HepG2 (cell line): Measurements from ENCODE around the gene DPH3. TPM values are rescaled to one million over a fixed set of nuclear protein-coding genes. Genes with fewer than 3 reads are reported as not detected.

Experiments
- AHR ChIP-seq: IDR thresholded peaks from 2 replicates; pipeline ENCODE4 v1.6.1; 2018; ENCODE audit warnings: missing genetic modification reagents, missing compliant biosample characterization
- CBX5 ChIP-seq: sonication (generic); formaldehyde crosslinking; IDR thresholded peaks from 2 replicates; pipeline ENCODE4 v1.4.0; 2020; ENCODE audit warnings: missing genetic modification reagents, borderline replicate concordance
- MED13 ChIP-seq: sonication (generic); formaldehyde crosslinking; IDR thresholded peaks from 2 replicates; pipeline ENCODE4 v1.5.0; 2020; ENCODE audit warnings: missing genetic modification reagents
- NR1H2 ChIP-seq: sonication (generic); formaldehyde crosslinking; IDR thresholded peaks from 2 replicates; pipeline ENCODE4 v1.8.1; 2022; ENCODE audit warnings: low read depth, missing genetic modification reagents, borderline replicate concordance
- NRL ChIP-seq: sonication (generic); formaldehyde crosslinking; IDR thresholded peaks from 2 replicates; pipeline ENCODE4 v1.5.0; 2020; ENCODE audit warnings: missing genetic modification reagents, mild to moderate bottlenecking, moderate library complexity, borderline replicate concordance
- ZBTB39 ChIP-seq: sonication (generic); formaldehyde crosslinking; IDR thresholded peaks from 2 replicates; pipeline ENCODE4 v1.5.0; 2020; ENCODE audit warnings: missing genetic modification reagents
- ZNF121 ChIP-seq: sonication (generic); formaldehyde crosslinking; IDR thresholded peaks from 2 replicates; pipeline ENCODE4 v1.5.0; 2020; ENCODE audit warnings: mild to moderate bottlenecking, missing genetic modification reagents
- ZNF207 ChIP-seq: fragments of 450-650 bp; IDR thresholded peaks from 2 replicates; pipeline ENCODE4 v1.6.1; 2016; ENCODE audit warnings: antibody characterized with exemption, borderline replicate concordance
- ZNF30 ChIP-seq: sonication (generic); formaldehyde crosslinking; IDR thresholded peaks from 2 replicates; pipeline ENCODE4 v1.5.0; 2020; ENCODE audit warnings: mild to moderate bottlenecking, missing genetic modification reagents
- ZNF580 ChIP-seq: IDR thresholded peaks from 2 replicates; pipeline ENCODE4 v1.6.1; 2016; ENCODE audit warnings: low read depth, borderline replicate concordance
- ZNF609 ChIP-seq: sonication (generic); formaldehyde crosslinking; IDR thresholded peaks from 2 replicates; pipeline ENCODE4 v1.4.0; 2020; ENCODE audit warnings: mild to moderate bottlenecking, missing genetic modification reagents, borderline replicate concordance
- polyA plus RNA-seq, 8 experiments: library from polyadenylated mRNA; depleted of rRNA in 3 of 8; stranded (reverse) in 7 of 8; unstranded in 1 of 8; fragments of >200 nt; fragmentation: Illumina TruSeq in 4 of 8; extraction: Trizol in 4 of 8; gene quantifications; 2 replicates each; pipeline versions ENCODE4 v1.2.1 to v1.2.3, GENCODE V29; 2011 to 2016; ENCODE audit warnings: low read depth in 4 of 8, missing spikeins in 1 of 8, mixed read lengths in 1 of 8; ENCODE audit not compliant: insufficient read depth in 1 of 8
- total RNA-seq, 5 experiments: library from RNA; depleted of rRNA; stranded (reverse); fragments of >200 nt; fragmentation: Illumina TruSeq; extraction: Trizol; gene quantifications; 2 replicates each; pipeline ENCODE4 v1.2.3, GENCODE V29; 2016; ENCODE audit warnings: low read depth in 1 of 5
- TF ChIP-seq, protein P1 (sequence below): sonication (generic); formaldehyde crosslinking; IDR thresholded peaks from 2 replicates; pipeline ENCODE4 v1.8.0; 2022; ENCODE audit warnings: missing genetic modification reagents, low read depth, mild to moderate bottlenecking, borderline replicate concordance
- TF ChIP-seq, protein P2 (sequence below): sonication (generic); formaldehyde crosslinking; IDR thresholded peaks from 2 replicates; pipeline ENCODE4 v1.9.0; 2022; ENCODE audit warnings: missing genetic modification reagents, mild to moderate bottlenecking, borderline replicate concordance
- TF ChIP-seq, protein P3 (sequence below): sonication (generic); formaldehyde crosslinking; IDR thresholded peaks from 2 replicates; pipeline ENCODE4 v1.4.0; 2020; ENCODE audit warnings: missing genetic modification reagents

The DPH3 gene
- total and polyA plus RNA-seq, 2 of the 13 experiments (the other 11 are each of a cell fraction or from before 2014, with no cell fraction given), result 18.3 to 21.6 TPM

GRCh38 chr3:16301507-16301906, 36.8 kb upstream of the DPH3 start (continued):
- TF ChIP-seq ZNF609 (CRISPR knock-in tag) (no peak), ZNF580 (CRISPR knock-in tag) (no peak), MED13 (CRISPR knock-in tag) (no peak), ZBTB39 (CRISPR knock-in tag) (no peak), ZNF121 (CRISPR knock-in tag) (no peak), NRL (CRISPR knock-in tag) (no peak), NR1H2 (no peak), AHR (no peak), CBX5 (CRISPR knock-in tag) (no peak), ZNF30 (CRISPR knock-in tag) (no peak), ZNF207 (no peak)
- TF ChIP-seq, protein P1, sequence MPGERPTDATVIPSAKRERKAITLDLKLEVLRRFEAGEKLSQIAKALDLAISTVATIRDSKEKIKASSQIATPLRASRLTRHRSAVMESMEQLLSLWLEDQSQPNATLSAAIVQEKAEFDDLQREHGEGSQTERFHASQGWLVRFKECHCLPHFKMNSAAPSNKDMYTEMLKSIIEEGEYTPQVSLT (CRISPR knock-in tag), result no peak
- TF ChIP-seq, protein P2, sequence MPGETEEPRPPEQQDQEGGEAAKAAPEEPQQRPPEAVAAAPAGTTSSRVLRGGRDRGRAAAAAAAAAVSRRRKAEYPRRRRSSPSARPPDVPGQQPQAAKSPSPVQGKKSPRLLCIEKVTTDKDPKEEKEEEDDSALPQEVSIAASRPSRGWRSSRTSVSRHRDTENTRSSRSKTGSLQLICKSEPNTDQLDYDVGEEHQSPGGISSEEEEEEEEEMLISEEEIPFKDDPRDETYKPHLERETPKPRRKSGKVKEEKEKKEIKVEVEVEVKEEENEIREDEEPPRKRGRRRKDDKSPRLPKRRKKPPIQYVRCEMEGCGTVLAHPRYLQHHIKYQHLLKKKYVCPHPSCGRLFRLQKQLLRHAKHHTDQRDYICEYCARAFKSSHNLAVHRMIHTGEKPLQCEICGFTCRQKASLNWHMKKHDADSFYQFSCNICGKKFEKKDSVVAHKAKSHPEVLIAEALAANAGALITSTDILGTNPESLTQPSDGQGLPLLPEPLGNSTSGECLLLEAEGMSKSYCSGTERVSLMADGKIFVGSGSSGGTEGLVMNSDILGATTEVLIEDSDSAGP, result no peak
- TF ChIP-seq, protein P3, sequence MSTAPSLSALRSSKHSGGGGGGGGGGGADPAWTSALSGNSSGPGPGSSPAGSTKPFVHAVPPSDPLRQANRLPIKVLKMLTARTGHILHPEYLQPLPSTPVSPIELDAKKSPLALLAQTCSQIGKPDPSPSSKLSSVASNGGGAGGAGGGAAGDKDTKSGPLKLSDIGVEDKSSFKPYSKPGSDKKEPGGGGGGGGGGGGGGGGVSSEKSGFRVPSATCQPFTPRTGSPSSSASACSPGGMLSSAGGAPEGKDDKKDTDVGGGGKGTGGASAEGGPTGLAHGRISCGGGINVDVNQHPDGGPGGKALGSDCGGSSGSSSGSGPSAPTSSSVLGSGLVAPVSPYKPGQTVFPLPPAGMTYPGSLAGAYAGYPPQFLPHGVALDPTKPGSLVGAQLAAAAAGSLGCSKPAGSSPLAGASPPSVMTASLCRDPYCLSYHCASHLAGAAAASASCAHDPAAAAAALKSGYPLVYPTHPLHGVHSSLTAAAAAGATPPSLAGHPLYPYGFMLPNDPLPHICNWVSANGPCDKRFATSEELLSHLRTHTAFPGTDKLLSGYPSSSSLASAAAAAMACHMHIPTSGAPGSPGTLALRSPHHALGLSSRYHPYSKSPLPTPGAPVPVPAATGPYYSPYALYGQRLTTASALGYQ (CRISPR knock-in tag), result no peak
